Cardiac muscle cell (in vitro differentiated cells and primary cell): ENCODE measurements around the gene SH3BGRL2. TPM values are rescaled to one million over a fixed set of nuclear protein-coding genes. Genes with fewer than 3 reads are reported as not detected.

Experiments
- DNase-seq, 2 donors: peaks; one replicate each; pipeline versions ENCODE4 v3.0.0 to v3.0.0-alpha.2; 2010 to 2017; ENCODE audit warnings: low read depth in 1 of 2, low spot score in 1 of 2
- H3K27ac ChIP-seq: fragments of 200-600 bp; sonication (generic); 2 replicates; pipeline ENCODE4 v1.5.1; 2016
- H3K27me3 ChIP-seq: fragments of 200-600 bp; sonication (generic); 2 replicates; pipeline ENCODE4 v1.6.0; 2016; ENCODE audit warnings: control low read depth
- H3K36me3 ChIP-seq: fragments of 200-600 bp; sonication (generic); 2 replicates; pipeline ENCODE4 v1.5.1; 2016; ENCODE audit warnings: control low read depth
- H3K4me1 ChIP-seq: fragments of 200-600 bp; sonication (generic); 2 replicates; pipeline ENCODE4 v1.8.1; 2017; ENCODE audit warnings: low read depth, mild to moderate bottlenecking, mixed run types
- H3K4me3 ChIP-seq: fragments of 200-600 bp; sonication (generic); 2 replicates; pipeline ENCODE4 v1.5.1; 2016; ENCODE audit warnings: mild to moderate bottlenecking
- H3K9me3 ChIP-seq: fragments of 200-600 bp; sonication (generic); 2 replicates; pipeline ENCODE4 v1.5.1; 2017; ENCODE audit warnings: low read depth, mild to moderate bottlenecking, control low read depth
- CTCF ChIP-seq: IDR thresholded peaks from 2 replicates; pipeline ENCODE4 v1.5.1; 2012; ENCODE audit warnings: low read depth, mild to moderate bottlenecking, low read length
- polyA plus RNA-seq: library from polyadenylated mRNA; unstranded; fragments of >200 nt; fragmentation: Nextera tagmentation; extraction: Ambion mirVana; gene quantifications from 2 replicates; pipeline ENCODE4 v1.2.1, GENCODE V29; 2016
- total RNA-seq: library from RNA; depleted of rRNA; stranded (reverse); fragments of >200 nt; gene quantifications from 2 replicates; pipeline ENCODE4 v1.2.3, GENCODE V29; 2016

Gene SH3BGRL2
- total and polyA plus RNA-seq, 2 experiments from 2014 or later = 21.7 to 36.1 TPM

- peak in 1 of 2 donors; percentile 35 for DNase-seq
- H3K27ac ChIP-seq = peak overlapping the region; percentile 25
- H3K4me3 ChIP-seq = no peak overlapping the region
- H3K36me3 ChIP-seq = no peaks in the 10 kb centered on the region
- no peaks in the 10 kb centered on the region for H3K27me3 ChIP-seq
- no peaks in the 10 kb centered on the region for H3K9me3 ChIP-seq
- H3K4me1 ChIP-seq = peaks cover 17% of the 10 kb centered on the region
- TF ChIP-seq CTCF = no peak
Measured at GRCh38 chr6:79604583-79605037, 26.5 kb upstream of the SH3BGRL2 start.

GRCh38 chr6:79605061-79605460 is 26.1 kb upstream of the SH3BGRL2 start:
- no peak for DNase-seq
- H3K27ac ChIP-seq = no peak overlapping the region
- no peaks in the 10 kb centered on the region for H3K27me3 ChIP-seq
- TF ChIP-seq CTCF = no peak
- peaks cover 14% of the 10 kb centered on the region for H3K4me1 ChIP-seq
- no peaks in the 10 kb centered on the region for H3K9me3 ChIP-seq
- H3K36me3 ChIP-seq = no peaks in the 10 kb centered on the region
- H3K4me3 ChIP-seq = no peak overlapping the region

GRCh38 chr6:79605968-79606764 is 25.0 kb upstream of the SH3BGRL2 start:
- H3K27me3 ChIP-seq = no peaks in the 10 kb centered on the region
- no peak for DNase-seq
- TF ChIP-seq CTCF = no peak
- no peak overlapping the region for H3K27ac ChIP-seq
- no peaks in the 10 kb centered on the region for H3K36me3 ChIP-seq
- H3K9me3 ChIP-seq = no peaks in the 10 kb centered on the region
- no peak overlapping the region for H3K4me3 ChIP-seq
- peaks cover 9% of the 10 kb centered on the region for H3K4me1 ChIP-seq

- TF ChIP-seq CTCF = no peak
Measured at GRCh38 chr6:79607000-79607399, 24.1 kb upstream of the SH3BGRL2 start.

GRCh38 chr6:79608334-79609224 is 22.6 kb upstream of the SH3BGRL2 start:
- DNase-seq = no peak
- H3K4me3 ChIP-seq = no peak overlapping the region
- H3K27me3 ChIP-seq = no peaks in the 10 kb centered on the region
- no peak overlapping the region for H3K27ac ChIP-seq
- no peaks in the 10 kb centered on the region for H3K9me3 ChIP-seq
- peaks cover 3% of the 10 kb centered on the region for H3K4me1 ChIP-seq
- H3K36me3 ChIP-seq = no peaks in the 10 kb centered on the region
- no peak for TF ChIP-seq CTCF

More at GRCh38 chr6:79607000-79607399, 24.1 kb upstream of the SH3BGRL2 start:
- Histone ChIP-seq H3K27me3 (no peaks in the 10 kb centered on the region), H3K36me3 (no peaks in the 10 kb centered on the region), H3K27ac (no peak overlapping the region), H3K4me3 (no peak overlapping the region), H3K4me1 (peaks cover 9% of the 10 kb centered on the region), H3K9me3 (no peaks in the 10 kb centered on the region)
- no peak for DNase-seq
